Stomach (tissue), 9 donors: ENCODE data around the gene PTPRM. TPM values are rescaled to one million over a fixed set of nuclear protein-coding genes. Genes with fewer than 3 reads are reported as not detected.

Source experiments
- DNase-seq, 2 donors: peaks; one replicate each; pipeline versions ENCODE4 v3.0.0 to v3.0.0-alpha.2; 2013 to 2019
- H3K27ac ChIP-seq, 5 donors: fragments of 200-600 bp in 4 of 5; sonication (generic) in 4 of 5; one replicate each; pipeline ENCODE4 v1.5.1; 2013 to 2019; ENCODE audit warnings: mild to moderate bottlenecking in 1 of 5, moderate library complexity in 1 of 5
- H3K27me3 ChIP-seq, 3 donors: fragments of 200-600 bp; sonication (generic); one replicate each; pipeline ENCODE4 v1.5.1; 2017 to 2019; ENCODE audit warnings: mixed run types in 1 of 3
- H3K36me3 ChIP-seq, 4 donors: fragments of 200-600 bp; sonication (generic); 1 replicate in 3 of 4; 2 replicates in 1 of 4; pipeline ENCODE4 v1.5.1; 2016 to 2019
- H3K4me1 ChIP-seq, 4 donors: fragments of 200-600 bp; sonication (generic); one replicate each; pipeline ENCODE4 v1.5.1; 2016 to 2019
- H3K4me3 ChIP-seq, 4 donors: fragments of 200-600 bp; sonication (generic) in 3 of 4; one replicate each; pipeline ENCODE4 v1.5.1; 2016 to 2019; ENCODE audit warnings: mild to moderate bottlenecking in 1 of 4
- H3K9me3 ChIP-seq, 4 donors: fragments of 200-600 bp; sonication (generic); one replicate each; pipeline ENCODE4 v1.5.1; 2016 to 2019
- EP300 ChIP-seq: sonication (generic); formaldehyde crosslinking; IDR thresholded peaks from one replicate; pipeline ENCODE4 v1.6.1; 2017; ENCODE audit warnings: antibody characterized with exemption
- POLR2A ChIP-seq, 4 donors: fragments of 450-650 bp; IDR thresholded peaks; one replicate each; pipeline ENCODE4 v1.6.1; 2016; ENCODE audit warnings: antibody characterized with exemption in 4 of 4, control low read depth in 2 of 4, mild to moderate bottlenecking in 1 of 4, moderate library complexity in 1 of 4
- POLR2AphosphoS5 ChIP-seq, 3 donors: sonication (generic); formaldehyde crosslinking; IDR thresholded peaks; one replicate each; pipeline ENCODE4 v1.6.1; 2016; ENCODE audit warnings: antibody characterized with exemption in 3 of 3
- WGBS, 5 donors: extraction: QIAGEN DNeasy Blood & Tissue Kit in 3 of 5; methylation state at CpG; one replicate each; pipeline versions ENCODE4 v1.1.5 to v1.1.7; 2013 to 2018; 5-methylcytosine and 5-hydroxymethylcytosine counted together
- intact Hi-C: fragments of 100-400 bp; cut with DNase I; formaldehyde crosslinking; loops from one replicate; pipeline ENCODE4 v1.15.1; 2023; ENCODE audit warnings: low total_unique reads
- polyA plus RNA-seq, 3 donors: library from polyadenylated mRNA; stranded (reverse); fragments of 200-250 nt; gene quantifications; one replicate each; pipeline ENCODE4 v1.2.3, GENCODE V29; 2013
- total RNA-seq, 5 donors: library from RNA; depleted of rRNA; stranded (reverse); fragments of >200 nt; gene quantifications; one replicate each; pipeline versions ENCODE4 v1.1.0 to v1.2.3, GENCODE V29; 2014 to 2016
- TF ChIP-seq, protein P1 (sequence below), 7 experiments: fragments of 450-650 bp in 4 of 7; fragments of 200-600 bp in 3 of 7; sonication (generic) in 3 of 7; IDR thresholded peaks; one replicate each; pipeline ENCODE4 v1.5.1; 2016 to 2019; ENCODE audit warnings: antibody characterized with exemption in 7 of 7, control low read depth in 2 of 7, mild to moderate bottlenecking in 1 of 7
- donor health status: healthy with polysubstance abuse.
- donor health status: Bipolar disorder and iron deficiency.
- donor health status: healthy.

Gene PTPRM
- total and polyA plus RNA-seq, 8 donors, result 7.5 to 246 (median 58.2) TPM

DNA sequence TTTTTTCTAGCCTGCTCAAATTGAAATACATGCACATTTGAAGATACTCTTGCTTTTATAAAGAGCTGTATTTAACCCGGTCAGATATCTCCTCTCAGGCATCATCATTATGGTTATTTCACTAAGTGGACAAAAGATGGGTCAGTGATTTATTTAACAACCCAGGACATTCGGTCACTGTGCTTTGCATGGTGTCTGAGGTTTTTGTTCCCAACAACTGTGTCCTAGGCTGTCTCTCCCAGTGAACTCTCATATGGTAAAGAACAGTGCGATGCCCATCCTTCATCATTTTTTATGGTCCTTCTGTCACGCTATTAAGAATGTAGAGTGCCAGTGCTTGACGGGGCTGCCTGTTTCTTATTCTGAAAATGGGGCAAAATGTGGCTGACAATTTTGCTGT lies 372.4 kb downstream of the PTPRM start:
- Histone ChIP-seq H3K4me1 (peaks cover 0 to 11% (median 3%) of the 10 kb centered on the region in 4 donors), H3K36me3 (peaks cover 0 to 8% (median 0%) of the 10 kb centered on the region in 4 donors), H3K9me3 (no peaks in the 10 kb centered on the region), H3K27me3 (no peaks in the 10 kb centered on the region), H3K4me3 (no peak overlapping the region), H3K27ac (no peak overlapping the region)
- TF ChIP-seq, protein P1, sequence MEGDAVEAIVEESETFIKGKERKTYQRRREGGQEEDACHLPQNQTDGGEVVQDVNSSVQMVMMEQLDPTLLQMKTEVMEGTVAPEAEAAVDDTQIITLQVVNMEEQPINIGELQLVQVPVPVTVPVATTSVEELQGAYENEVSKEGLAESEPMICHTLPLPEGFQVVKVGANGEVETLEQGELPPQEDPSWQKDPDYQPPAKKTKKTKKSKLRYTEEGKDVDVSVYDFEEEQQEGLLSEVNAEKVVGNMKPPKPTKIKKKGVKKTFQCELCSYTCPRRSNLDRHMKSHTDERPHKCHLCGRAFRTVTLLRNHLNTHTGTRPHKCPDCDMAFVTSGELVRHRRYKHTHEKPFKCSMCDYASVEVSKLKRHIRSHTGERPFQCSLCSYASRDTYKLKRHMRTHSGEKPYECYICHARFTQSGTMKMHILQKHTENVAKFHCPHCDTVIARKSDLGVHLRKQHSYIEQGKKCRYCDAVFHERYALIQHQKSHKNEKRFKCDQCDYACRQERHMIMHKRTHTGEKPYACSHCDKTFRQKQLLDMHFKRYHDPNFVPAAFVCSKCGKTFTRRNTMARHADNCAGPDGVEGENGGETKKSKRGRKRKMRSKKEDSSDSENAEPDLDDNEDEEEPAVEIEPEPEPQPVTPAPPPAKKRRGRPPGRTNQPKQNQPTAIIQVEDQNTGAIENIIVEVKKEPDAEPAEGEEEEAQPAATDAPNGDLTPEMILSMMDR (IDR thresholded peaks at IDR 0.05), result no peak
- TF ChIP-seq POLR2A (IDR thresholded peaks at IDR 0.05) (no peak), POLR2AphosphoS5 (IDR thresholded peaks at IDR 0.05) (no peak), EP300 (no peak)
- intact Hi-C loops, result no loop called here
- DNase-seq, result no peak
- WGBS, 5 donors, result 92 to 98% (median 94%) methylated on average over 5 of the region's 5 CpGs

DNA sequence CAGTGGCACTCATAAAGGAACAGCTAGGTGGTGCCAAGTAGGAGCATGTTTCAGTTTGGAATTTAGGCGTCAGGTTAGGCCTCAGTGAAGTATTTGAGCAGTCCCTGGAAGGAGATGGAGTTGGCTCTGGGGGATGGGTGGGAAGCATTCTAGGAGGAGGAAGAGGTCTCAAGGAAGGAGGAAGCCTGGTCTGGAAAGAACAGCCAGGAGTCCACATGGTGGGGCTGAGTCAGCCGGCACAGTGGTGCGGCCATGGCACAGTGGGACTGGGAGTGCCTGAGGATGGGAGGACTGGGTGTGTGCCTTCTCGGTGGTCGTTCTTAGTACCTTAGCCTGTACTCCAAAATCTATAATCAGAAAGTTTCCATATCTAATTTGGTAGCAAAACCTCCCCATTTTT lies 373.3 kb downstream of the PTPRM start:
- Histone ChIP-seq H3K27me3 (no peaks in the 10 kb centered on the region), H3K36me3 (peaks cover 0 to 8% (median 0%) of the 10 kb centered on the region in 4 donors), H3K9me3 (no peaks in the 10 kb centered on the region), H3K4me3 (no peak overlapping the region), H3K4me1 (peaks cover 0 to 12% (median 7%) of the 10 kb centered on the region in 4 donors), H3K27ac (no peak overlapping the region)
- intact Hi-C loops, result no loop called here
- TF ChIP-seq POLR2A (IDR thresholded peaks at IDR 0.05), result no peak
- TF ChIP-seq, protein P1 (IDR thresholded peaks at IDR 0.05), result no peak
- 73 to 96% (median 91%) methylated on average over 3 to 5 of the region's 5 CpGs for WGBS, 5 donors
- no peak for DNase-seq

DNA sequence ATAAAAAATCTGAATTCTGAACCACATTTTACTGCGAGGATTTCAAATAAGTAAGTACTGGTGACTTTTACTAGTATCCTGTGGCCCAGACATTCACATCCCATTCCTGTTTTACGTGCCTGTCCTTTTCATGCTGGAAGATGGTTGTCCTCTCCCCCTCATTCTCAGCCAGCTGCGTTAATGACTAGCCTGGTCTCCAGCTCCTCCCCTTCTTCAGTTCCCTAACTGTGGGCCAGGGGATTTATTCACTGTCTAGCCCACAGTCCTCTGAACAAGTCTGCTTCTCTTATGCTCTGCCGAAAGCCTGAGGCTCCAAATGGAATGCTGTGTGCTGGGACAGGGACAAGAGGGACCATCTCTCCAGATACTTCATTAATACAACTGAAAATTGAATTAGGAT lies 373.9 kb downstream of the PTPRM start:
- no peaks in the 10 kb centered on the region for H3K27me3 ChIP-seq
- intact Hi-C loops, result no loop called here
- H3K9me3 ChIP-seq, result no peaks in the 10 kb centered on the region
- H3K27ac ChIP-seq, result peak overlapping the region in 2 of 5 donors; percentile 23 to 48
- no peak overlapping the region for H3K4me3 ChIP-seq
- 85 to 92% (median 86%) methylated on average over 4 of the region's 4 CpGs for WGBS, 5 donors
- no peak for DNase-seq
- TF ChIP-seq, protein P1 (IDR thresholded peaks at IDR 0.05), result no peak
- TF ChIP-seq EP300, result no peak
- TF ChIP-seq POLR2A (IDR thresholded peaks at IDR 0.05), result no peak
- no peak for TF ChIP-seq POLR2AphosphoS5 (IDR thresholded peaks at IDR 0.05)
- H3K4me1 ChIP-seq, result peaks cover 3 to 18% (median 13%) of the 10 kb centered on the region in 4 donors
- peaks cover 0 to 8% (median 0%) of the 10 kb centered on the region in 4 donors for H3K36me3 ChIP-seq

DNA sequence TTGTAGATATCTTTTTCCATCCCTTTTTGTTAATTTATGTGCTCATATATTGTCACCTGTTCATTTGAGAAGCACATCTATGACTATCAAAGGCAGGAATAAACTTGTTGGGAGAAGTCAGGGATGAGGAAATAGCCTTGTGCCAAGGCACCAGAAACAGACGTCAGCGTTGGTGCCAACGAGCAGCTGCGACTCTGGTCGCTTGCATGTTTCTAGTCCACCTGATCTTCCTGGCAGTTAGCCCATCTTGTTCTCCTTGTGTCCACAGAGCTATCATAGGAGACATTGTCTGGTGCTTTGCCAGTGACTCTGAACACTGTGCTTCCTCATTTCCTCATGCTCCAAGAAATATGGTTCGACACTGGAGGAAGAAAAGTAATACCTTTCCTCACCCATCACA lies 374.4 kb downstream of the PTPRM start:
- peak overlapping the region in 2 of 5 donors; percentile 38 to 48 for H3K27ac ChIP-seq

More for the DNA sequence above, 374.4 kb downstream of the PTPRM start:
- no peaks in the 10 kb centered on the region for H3K27me3 ChIP-seq
- 22 to 57% (median 38%) methylated on average over 6 of the region's 6 CpGs for WGBS, 5 donors
- H3K4me1 ChIP-seq, result peaks cover 8 to 24% (median 18%) of the 10 kb centered on the region in 4 donors
- H3K4me3 ChIP-seq, result no peak overlapping the region
- DNase-seq, result peak; percentile 68 to 91
- TF ChIP-seq POLR2A (IDR thresholded peaks at IDR 0.05), result no peak
- TF ChIP-seq POLR2AphosphoS5 (IDR thresholded peaks at IDR 0.05), result peak in 2 of 3 donors; percentile 82 to 95
- TF ChIP-seq EP300, result no peak
- TF ChIP-seq, protein P1 (IDR thresholded peaks at IDR 0.05), result no peak
- peaks cover 0 to 8% (median 0%) of the 10 kb centered on the region in 4 donors for H3K36me3 ChIP-seq
- H3K9me3 ChIP-seq, result no peaks in the 10 kb centered on the region
- intact Hi-C loops, result no loop called here
